ENCODE measurements around the gene CNTNAP1.
"Not testable (repeated sequence)": the region's sequence is repeated elsewhere in the genome, so short reads cannot be mapped to it uniquely, and the experiment has no call there.

CNTNAP1 gene

GRCh38 chr17:42659079-42659931 lies 23.0 kb upstream of the CNTNAP1 start, which contains the start of gene TUBG2:
Gene TUBG2 (plus strand): TSS chr17:42659284. CDS start chr17:42659504, 220 bp downstream.
- TF ChIP-seq CTCF (IDR thresholded peaks at IDR 0.05; ENCODE audit: unreplicated experiment in 3 of 3), result no peak
- Mint-ChIP-seq H3K4me1 (peaks cover 26% of the 10 kb centered on the region), H3K4me3 (peak within 1 kb of the TSS; percentile 91 to 93 (median 92))

GRCh38 chr17:42659932-42660274 lies 22.4 kb upstream of the CNTNAP1 start:
- Mint-ChIP-seq H3K27ac (peak overlapping the region in 1 of 3 experiments; percentile 90), H3K4me1 (peaks cover 22% of the 10 kb centered on the region), H3K4me3 (peak overlapping the region; percentile 91 to 93 (median 92)), H3K36me3 (ENCODE audit: low read depth) (peaks cover 20% of the 10 kb centered on the region)
- not testable (repeated sequence) for H3K9me3 Mint-ChIP-seq; H3K27me3 Mint-ChIP-seq (ENCODE audit: low read depth)

More at GRCh38 chr17:42659079-42659931, 23.0 kb upstream of the CNTNAP1 start, which contains the start of gene TUBG2:
- H3K36me3 Mint-ChIP-seq (ENCODE audit: low read depth), result peaks cover 18% of the 10 kb centered on the region
- H3K27me3 Mint-ChIP-seq (ENCODE audit: low read depth), result peaks cover 4% of the 10 kb centered on the region
- H3K27ac Mint-ChIP-seq, result peak within 1 kb of the TSS; percentile 84 to 90 (median 90)
- H3K9me3 Mint-ChIP-seq, result no peaks in the 10 kb centered on the region

- no peaks in the 10 kb centered on the region for H3K9me3 Mint-ChIP-seq
- peaks cover 17% of the 10 kb centered on the region for H3K4me1 Mint-ChIP-seq
- peak overlapping the region; percentile 72 to 77 (median 73) for H3K4me3 Mint-ChIP-seq
- H3K36me3 Mint-ChIP-seq (ENCODE audit: low read depth), result peaks cover 27% of the 10 kb centered on the region
- TF ChIP-seq CTCF (IDR thresholded peaks at IDR 0.05; ENCODE audit: unreplicated experiment in 3 of 3), result no peak
- H3K27me3 Mint-ChIP-seq (ENCODE audit: low read depth), result peaks cover 4% of the 10 kb centered on the region
- H3K27ac Mint-ChIP-seq, result peak overlapping the region in 2 of 3 experiments; percentile 0 to 4
Measured at GRCh38 chr17:42660692-42661345, 21.5 kb upstream of the CNTNAP1 start.

- Mint-ChIP-seq H3K9me3 (no peaks in the 10 kb centered on the region), H3K36me3 (ENCODE audit: low read depth) (peaks cover 52% of the 10 kb centered on the region), H3K4me3 (no peak overlapping the region), H3K27ac (no peak overlapping the region), H3K27me3 (ENCODE audit: low read depth) (peaks cover 4% of the 10 kb centered on the region), H3K4me1 (peaks cover 12% of the 10 kb centered on the region)
- TF ChIP-seq CTCF (IDR thresholded peaks at IDR 0.05; ENCODE audit: unreplicated experiment in 3 of 3), result no peak
Measured at GRCh38 chr17:42665581-42666001, 16.7 kb upstream of the CNTNAP1 start.

- H3K9me3 Mint-ChIP-seq; H3K4me3 Mint-ChIP-seq; H3K27ac Mint-ChIP-seq; H3K27me3 Mint-ChIP-seq (ENCODE audit: low read depth): not testable (repeated sequence)
- H3K4me1 Mint-ChIP-seq, result peaks cover 10% of the 10 kb centered on the region
- peaks cover 54% of the 10 kb centered on the region for H3K36me3 Mint-ChIP-seq (ENCODE audit: low read depth)
Measured at GRCh38 chr17:42666126-42666525, 16.2 kb upstream of the CNTNAP1 start.

- Mint-ChIP-seq H3K27me3 (ENCODE audit: low read depth) (peaks cover 12% of the 10 kb centered on the region), H3K4me3 (no peak overlapping the region), H3K36me3 (ENCODE audit: low read depth) (peaks cover 57% of the 10 kb centered on the region), H3K9me3 (no peaks in the 10 kb centered on the region), H3K4me1 (peaks cover 17% of the 10 kb centered on the region), H3K27ac (peak overlapping the region in 2 of 3 experiments; percentile 26 to 42)
- TF ChIP-seq CTCF (IDR thresholded peaks at IDR 0.05; ENCODE audit: unreplicated experiment in 3 of 3), result no peak
Measured at GRCh38 chr17:42667088-42667951, 15.0 kb upstream of the CNTNAP1 start.

All from nephron (organoid).